ENCODE measurements around the gene DYNC2H1.

Gene DYNC2H1, protein sequence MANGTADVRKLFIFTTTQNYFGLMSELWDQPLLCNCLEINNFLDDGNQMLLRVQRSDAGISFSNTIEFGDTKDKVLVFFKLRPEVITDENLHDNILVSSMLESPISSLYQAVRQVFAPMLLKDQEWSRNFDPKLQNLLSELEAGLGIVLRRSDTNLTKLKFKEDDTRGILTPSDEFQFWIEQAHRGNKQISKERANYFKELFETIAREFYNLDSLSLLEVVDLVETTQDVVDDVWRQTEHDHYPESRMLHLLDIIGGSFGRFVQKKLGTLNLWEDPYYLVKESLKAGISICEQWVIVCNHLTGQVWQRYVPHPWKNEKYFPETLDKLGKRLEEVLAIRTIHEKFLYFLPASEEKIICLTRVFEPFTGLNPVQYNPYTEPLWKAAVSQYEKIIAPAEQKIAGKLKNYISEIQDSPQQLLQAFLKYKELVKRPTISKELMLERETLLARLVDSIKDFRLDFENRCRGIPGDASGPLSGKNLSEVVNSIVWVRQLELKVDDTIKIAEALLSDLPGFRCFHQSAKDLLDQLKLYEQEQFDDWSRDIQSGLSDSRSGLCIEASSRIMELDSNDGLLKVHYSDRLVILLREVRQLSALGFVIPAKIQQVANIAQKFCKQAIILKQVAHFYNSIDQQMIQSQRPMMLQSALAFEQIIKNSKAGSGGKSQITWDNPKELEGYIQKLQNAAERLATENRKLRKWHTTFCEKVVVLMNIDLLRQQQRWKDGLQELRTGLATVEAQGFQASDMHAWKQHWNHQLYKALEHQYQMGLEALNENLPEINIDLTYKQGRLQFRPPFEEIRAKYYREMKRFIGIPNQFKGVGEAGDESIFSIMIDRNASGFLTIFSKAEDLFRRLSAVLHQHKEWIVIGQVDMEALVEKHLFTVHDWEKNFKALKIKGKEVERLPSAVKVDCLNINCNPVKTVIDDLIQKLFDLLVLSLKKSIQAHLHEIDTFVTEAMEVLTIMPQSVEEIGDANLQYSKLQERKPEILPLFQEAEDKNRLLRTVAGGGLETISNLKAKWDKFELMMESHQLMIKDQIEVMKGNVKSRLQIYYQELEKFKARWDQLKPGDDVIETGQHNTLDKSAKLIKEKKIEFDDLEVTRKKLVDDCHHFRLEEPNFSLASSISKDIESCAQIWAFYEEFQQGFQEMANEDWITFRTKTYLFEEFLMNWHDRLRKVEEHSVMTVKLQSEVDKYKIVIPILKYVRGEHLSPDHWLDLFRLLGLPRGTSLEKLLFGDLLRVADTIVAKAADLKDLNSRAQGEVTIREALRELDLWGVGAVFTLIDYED (N-terminal part only)

DNA sequence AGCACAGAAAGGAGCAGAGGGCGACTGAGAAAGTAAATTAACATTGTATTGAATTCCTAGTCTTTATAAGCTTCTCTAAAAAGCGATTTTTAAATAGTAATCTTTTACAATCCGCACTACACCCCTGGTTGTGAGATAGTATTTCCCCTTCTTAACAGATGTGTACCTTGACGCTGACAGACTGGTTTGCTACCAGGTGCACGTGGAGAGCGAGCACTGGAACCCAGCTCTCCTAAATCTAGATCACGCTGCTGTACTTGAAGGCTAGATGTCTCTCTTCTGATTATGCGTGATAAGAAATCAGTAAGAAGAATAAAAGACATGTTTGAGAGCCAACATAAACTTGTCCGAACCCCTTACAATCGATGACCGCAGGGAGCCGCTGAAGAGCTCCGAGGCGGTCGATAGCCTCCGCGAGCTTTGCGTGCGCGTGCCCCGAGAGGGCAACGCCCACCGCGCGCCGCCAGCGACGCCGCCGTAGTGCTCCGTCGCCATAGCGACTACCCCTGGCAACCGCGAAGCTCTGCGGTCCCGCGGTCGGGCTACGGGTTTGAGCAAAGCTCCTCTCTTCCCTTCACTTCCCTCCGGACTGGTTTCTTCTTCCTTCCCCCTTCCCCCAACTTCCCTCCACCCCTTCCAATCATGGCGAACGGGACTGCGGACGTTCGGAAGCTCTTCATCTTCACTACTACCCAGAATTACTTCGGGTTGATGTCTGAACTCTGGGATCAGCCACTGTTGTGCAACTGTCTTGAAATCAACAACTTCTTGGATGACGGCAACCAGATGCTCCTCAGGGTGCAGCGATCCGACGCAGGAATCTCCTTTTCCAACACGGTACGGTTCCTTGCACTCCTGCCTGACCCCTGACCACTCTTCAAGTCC is at the start of gene DYNC2H1:
Gene DYNC2H1, plus strand, starts transcription at position 494 of the 885 bp plus-strand sequence. Its CDS starts 149 bp downstream, at position 643.
- Histone ChIP-seq H3K27me3 (ENCODE audit: insufficient read depth, low read length) (no peaks in the 10 kb centered on the region), H3K36me3 (ENCODE audit: insufficient read depth, low read depth, low read length) (peaks cover 5% of the 10 kb centered on the region), H3K9ac (ENCODE audit: low read depth, low read length) (peak within 1 kb of the TSS; percentile 85), H3K9me3 (ENCODE audit: insufficient read depth, low read depth, low read length) (no peaks in the 10 kb centered on the region), H3K4me1 (ENCODE audit: insufficient read depth, low read length) (peaks cover 3% of the 10 kb centered on the region; the same call in 1 of the 2 replicates), H3K27ac (ENCODE audit: low read length) (no peak within 1 kb of the TSS), H3K4me3 (ENCODE audit: low read length) (peak within 1 kb of the TSS; percentile 92)

DNA sequence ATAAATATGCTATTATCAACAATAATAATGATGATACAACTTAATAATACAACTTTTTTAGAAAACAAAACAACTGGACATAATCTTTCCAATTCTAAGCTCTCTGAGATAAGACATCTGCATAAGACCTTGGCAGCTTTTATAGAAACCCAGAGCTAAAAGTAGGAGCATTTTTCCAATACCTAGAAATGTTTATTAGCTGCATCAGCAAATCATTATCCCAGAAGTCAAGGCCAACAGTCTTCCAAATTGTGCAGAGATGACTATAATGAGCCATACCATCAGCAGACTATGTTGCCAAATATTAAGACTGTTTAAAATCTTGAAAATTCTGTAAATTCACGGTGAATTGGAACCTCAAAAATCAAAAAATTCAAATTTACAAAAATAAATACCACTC is 47.6 kb upstream of the DYNC2H1 start:
- peaks cover 91% of the 10 kb centered on the region for H3K36me3 ChIP-seq (ENCODE audit: insufficient read depth, low read depth, low read length)
- H3K4me3 ChIP-seq (ENCODE audit: low read length) = no peak overlapping the region
- no peaks in the 10 kb centered on the region for H3K27me3 ChIP-seq (ENCODE audit: insufficient read depth, low read length)
- H3K9ac ChIP-seq (ENCODE audit: low read depth, low read length) = no peak overlapping the region
- no peaks in the 10 kb centered on the region for H3K4me1 ChIP-seq (ENCODE audit: insufficient read depth, low read length)
- no peaks in the 10 kb centered on the region for H3K9me3 ChIP-seq (ENCODE audit: insufficient read depth, low read depth, low read length)
- H3K27ac ChIP-seq (ENCODE audit: low read length) = no peak overlapping the region

GRCh38 chr11:103067118-103067517 is 42.1 kb upstream of the DYNC2H1 start:
- Histone ChIP-seq H3K27ac (ENCODE audit: low read length) (no peak overlapping the region), H3K9ac (ENCODE audit: low read depth, low read length) (no peak overlapping the region), H3K36me3 (ENCODE audit: insufficient read depth, low read depth, low read length) (peaks cover 68% of the 10 kb centered on the region), H3K4me1 (ENCODE audit: insufficient read depth, low read length) (peaks cover 3% of the 10 kb centered on the region; the same call in 1 of the 2 replicates), H3K9me3 (ENCODE audit: insufficient read depth, low read depth, low read length) (no peaks in the 10 kb centered on the region), H3K27me3 (ENCODE audit: insufficient read depth, low read length) (no peaks in the 10 kb centered on the region), H3K4me3 (ENCODE audit: low read length) (no peak overlapping the region)

DNA sequence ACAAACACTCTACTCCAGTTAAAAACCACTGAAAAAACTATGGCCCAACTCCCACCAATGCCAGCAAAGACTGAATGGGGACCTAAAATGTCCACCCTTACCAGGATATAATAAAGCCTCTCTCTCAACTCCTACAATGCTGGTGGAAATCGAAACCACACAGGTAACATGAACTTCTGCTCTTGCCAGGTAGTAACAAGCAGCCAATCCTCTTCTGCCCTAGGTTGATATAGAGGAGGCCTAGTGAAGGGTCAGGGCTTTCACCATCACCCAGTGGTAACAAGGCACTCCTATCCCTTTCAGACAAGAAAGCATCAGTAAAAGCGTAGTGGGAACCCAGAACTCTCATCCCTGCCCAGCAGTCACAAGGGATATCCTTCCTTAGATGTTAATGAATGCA is 39.9 kb upstream of the DYNC2H1 start:
- Histone ChIP-seq H3K4me1 (ENCODE audit: insufficient read depth, low read length) (peaks cover 3% of the 10 kb centered on the region; the same call in 1 of the 2 replicates), H3K9me3 (ENCODE audit: insufficient read depth, low read depth, low read length) (no peaks in the 10 kb centered on the region), H3K9ac (ENCODE audit: low read depth, low read length) (no peak overlapping the region), H3K36me3 (ENCODE audit: insufficient read depth, low read depth, low read length) (peaks cover 59% of the 10 kb centered on the region), H3K4me3 (ENCODE audit: low read length) (no peak overlapping the region), H3K27me3 (ENCODE audit: insufficient read depth, low read length) (no peaks in the 10 kb centered on the region), H3K27ac (ENCODE audit: low read length) (no peak overlapping the region)

GRCh38 chr11:103070142-103070541 is 39.1 kb upstream of the DYNC2H1 start:
- peaks cover 60% of the 10 kb centered on the region for H3K36me3 ChIP-seq (ENCODE audit: insufficient read depth, low read depth, low read length)
- H3K9ac ChIP-seq (ENCODE audit: low read depth, low read length) = no peak overlapping the region
- no peak overlapping the region for H3K27ac ChIP-seq (ENCODE audit: low read length)
- H3K27me3 ChIP-seq (ENCODE audit: insufficient read depth, low read length) = no peaks in the 10 kb centered on the region
- peaks cover 3% of the 10 kb centered on the region; the same call in 1 of the 2 replicates for H3K4me1 ChIP-seq (ENCODE audit: insufficient read depth, low read length)
- no peak overlapping the region for H3K4me3 ChIP-seq (ENCODE audit: low read length)
- H3K9me3 ChIP-seq (ENCODE audit: insufficient read depth, low read depth, low read length) = no peaks in the 10 kb centered on the region

DNA sequence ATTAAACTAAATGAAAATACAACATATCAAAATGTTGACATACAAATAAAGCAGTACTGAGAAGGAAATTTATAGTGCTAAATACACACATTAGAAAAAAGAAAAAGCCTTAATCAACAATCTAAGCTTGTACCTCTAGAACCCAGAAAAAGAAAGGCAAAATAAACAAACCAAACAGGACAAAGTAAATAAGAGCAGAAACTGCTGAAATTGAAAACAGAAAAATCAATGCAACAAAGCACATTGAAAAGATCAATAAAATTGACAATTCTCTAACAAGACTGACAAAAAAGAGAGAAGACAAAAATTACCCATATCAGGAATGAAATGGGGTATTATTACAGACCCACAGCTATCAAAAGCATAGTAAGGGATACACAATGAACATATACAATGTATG is 38.2 kb upstream of the DYNC2H1 start:
- Histone ChIP-seq H3K36me3 (ENCODE audit: insufficient read depth, low read depth, low read length) (peaks cover 59% of the 10 kb centered on the region), H3K27ac (ENCODE audit: low read length) (no peak overlapping the region), H3K27me3 (ENCODE audit: insufficient read depth, low read length) (no peaks in the 10 kb centered on the region), H3K4me3 (ENCODE audit: low read length) (no peak overlapping the region), H3K4me1 (ENCODE audit: insufficient read depth, low read length) (peaks cover 3% of the 10 kb centered on the region; the same call in 1 of the 2 replicates), H3K9ac (ENCODE audit: low read depth, low read length) (no peak overlapping the region), H3K9me3 (ENCODE audit: insufficient read depth, low read depth, low read length) (no peaks in the 10 kb centered on the region)

- H3K9ac ChIP-seq (ENCODE audit: low read depth, low read length) = no peak overlapping the region
- no peaks in the 10 kb centered on the region for H3K4me1 ChIP-seq (ENCODE audit: insufficient read depth, low read length)
- no peaks in the 10 kb centered on the region for H3K27me3 ChIP-seq (ENCODE audit: insufficient read depth, low read length)
- H3K4me3 ChIP-seq (ENCODE audit: low read length) = no peak overlapping the region
- H3K27ac ChIP-seq (ENCODE audit: low read length) = no peak overlapping the region
- no peaks in the 10 kb centered on the region for H3K9me3 ChIP-seq (ENCODE audit: insufficient read depth, low read depth, low read length)
- peaks cover 85% of the 10 kb centered on the region for H3K36me3 ChIP-seq (ENCODE audit: insufficient read depth, low read depth, low read length)
Observed at GRCh38 chr11:103076361-103076760, 32.9 kb upstream of the DYNC2H1 start.

GRCh38 chr11:103077554-103077953 is 31.7 kb upstream of the DYNC2H1 start:
- Histone ChIP-seq H3K4me1 (ENCODE audit: insufficient read depth, low read length) (no peaks in the 10 kb centered on the region), H3K9me3 (ENCODE audit: insufficient read depth, low read depth, low read length) (no peaks in the 10 kb centered on the region), H3K4me3 (ENCODE audit: low read length) (no peak overlapping the region), H3K36me3 (ENCODE audit: insufficient read depth, low read depth, low read length) (peaks cover 93% of the 10 kb centered on the region), H3K27ac (ENCODE audit: low read length) (no peak overlapping the region), H3K9ac (ENCODE audit: low read depth, low read length) (no peak overlapping the region), H3K27me3 (ENCODE audit: insufficient read depth, low read length) (no peaks in the 10 kb centered on the region)

GRCh38 chr11:103078710-103079109 is 30.5 kb upstream of the DYNC2H1 start:
- Histone ChIP-seq H3K9ac (ENCODE audit: low read depth, low read length) (no peak overlapping the region), H3K27ac (ENCODE audit: low read length) (no peak overlapping the region), H3K9me3 (ENCODE audit: insufficient read depth, low read depth, low read length) (no peaks in the 10 kb centered on the region), H3K4me1 (ENCODE audit: insufficient read depth, low read length) (no peaks in the 10 kb centered on the region), H3K36me3 (ENCODE audit: insufficient read depth, low read depth, low read length) (peaks cover 97% of the 10 kb centered on the region), H3K27me3 (ENCODE audit: insufficient read depth, low read length) (no peaks in the 10 kb centered on the region), H3K4me3 (ENCODE audit: low read length) (no peak overlapping the region)

- Histone ChIP-seq H3K9ac (ENCODE audit: low read depth, low read length) (no peak overlapping the region), H3K4me3 (ENCODE audit: low read length) (no peak overlapping the region), H3K36me3 (ENCODE audit: insufficient read depth, low read depth, low read length) (peaks cover 99% of the 10 kb centered on the region), H3K27ac (ENCODE audit: low read length) (no peak overlapping the region), H3K27me3 (ENCODE audit: insufficient read depth, low read length) (no peaks in the 10 kb centered on the region), H3K9me3 (ENCODE audit: insufficient read depth, low read depth, low read length) (no peaks in the 10 kb centered on the region), H3K4me1 (ENCODE audit: insufficient read depth, low read length) (no peaks in the 10 kb centered on the region)
Observed at GRCh38 chr11:103079833-103080232, 29.4 kb upstream of the DYNC2H1 start.
